SK-N-SH (cell line): ENCODE results near the gene TSHZ2. TPM values are rescaled to one million over a fixed set of nuclear protein-coding genes. Genes with fewer than 3 reads are reported as not detected.
A peak's percentile ranks its signal among the peaks of the same experiment; 100 is the strongest.

Source experiments
- CTCF ChIA-PET: fragments of 300-600, 350-600 bp; formaldehyde crosslinking; extraction: SDS; loops from one replicate; lab custom pipeline; 2021; lab: Yijun Ruan, JAX
- POLR2A ChIA-PET: fragments of 350-600 bp; sonication (Branson Sonifier 250); formaldehyde crosslinking; extraction: SDS; loops from one replicate; lab custom pipeline; 2020; ENCODE audit warnings: antibody characterized with exemption, inconsistent platforms; lab: Yijun Ruan, JAX
- DNase-seq: peaks from one replicate; pipeline ENCODE4 v3.0.0; 2012
- H2AFZ ChIP-seq: fragments of 200-600 bp; sonication (generic); 2 replicates; pipeline ENCODE4 v1.8.1; 2016; ENCODE audit warnings: antibody characterized with exemption, mild to moderate bottlenecking, low read depth
- H3F3A ChIP-seq: fragments of 200-600 bp; sonication (generic); replicated peaks from 2 replicates; pipeline ENCODE3; 2016; ENCODE audit warnings: antibody characterized with exemption, mild to moderate bottlenecking; ENCODE audit not compliant: insufficient read depth
- H3K27ac ChIP-seq, 2 experiments: fragments of 200-500 bp in 1 of 2; fragments of 200-600 bp in 1 of 2; sonication (Bioruptor generic) in 1 of 2; sonication (generic), shearing (Covaris generic) in 1 of 2; 2 replicates each; pipeline versions ENCODE4 v1.5.1 to v1.6.1; 2014 to 2016; ENCODE audit warnings: low read depth in 2 of 2, inconsistent platforms in 1 of 2, low read length in 1 of 2, mild to moderate bottlenecking in 1 of 2, mixed read lengths in 1 of 2
- H3K27me3 ChIP-seq: fragments of 200-600 bp; sonication (generic), shearing (Covaris generic); 2 replicates; pipeline ENCODE4 v1.6.1; 2016; ENCODE audit warnings: mixed run types; ENCODE audit not compliant: insufficient read depth
- H3K36me3 ChIP-seq, 2 experiments: fragments of 200-500 bp in 1 of 2; fragments of 200-600 bp in 1 of 2; sonication (Bioruptor generic) in 1 of 2; sonication (generic) in 1 of 2; replicated peaks in 1 of 2; 2 replicates each; pipeline versions ENCODE3 to v1.5.1; 2014 to 2016; ENCODE audit warnings: low read length in 1 of 2, mild to moderate bottlenecking in 1 of 2; ENCODE audit not compliant: insufficient read depth in 2 of 2, control insufficient read depth in 1 of 2
- H3K4me1 ChIP-seq, 2 experiments: fragments of 200-500 bp in 1 of 2; fragments of 200-600 bp in 1 of 2; sonication (Bioruptor generic) in 1 of 2; sonication (generic), shearing (Covaris generic) in 1 of 2; 2 replicates each; pipeline versions ENCODE4 v1.5.1 to v1.6.1; 2014 to 2016; ENCODE audit warnings: low read depth in 1 of 2, low read length in 1 of 2, mixed run types in 1 of 2; ENCODE audit not compliant: insufficient read depth in 2 of 2, control insufficient read depth in 1 of 2
- H3K4me2 ChIP-seq: fragments of 200-600 bp; sonication (generic), shearing (Covaris generic); 2 replicates; pipeline ENCODE4 v1.6.1; 2017; ENCODE audit warnings: mixed run types
- H3K4me3 ChIP-seq, 2 experiments: fragments of 200-500 bp in 1 of 2; fragments of 200-600 bp in 1 of 2; sonication (Bioruptor generic) in 1 of 2; sonication (generic), shearing (Covaris generic) in 1 of 2; 2 replicates each; pipeline versions ENCODE4 v1.5.1 to v1.8.1; 2014 to 2016; ENCODE audit warnings: low read depth in 2 of 2, inconsistent platforms in 1 of 2, low read length in 1 of 2, mild to moderate bottlenecking in 1 of 2, mixed read lengths in 1 of 2, moderate library complexity in 1 of 2
- H3K79me2 ChIP-seq: fragments of 200-600 bp; sonication (generic); 2 replicates; pipeline ENCODE4 v1.8.1; 2017; ENCODE audit warnings: mild to moderate bottlenecking; ENCODE audit not compliant: insufficient read depth
- H3K9ac ChIP-seq: fragments of 200-600 bp; sonication (generic); 2 replicates; pipeline ENCODE4 v1.6.1; 2017; ENCODE audit warnings: mixed run types
- H3K9me2 ChIP-seq: fragments of 200-600 bp; sonication (generic); 2 replicates; pipeline ENCODE4 v1.6.1; 2017; ENCODE audit warnings: mixed run types
- H3K9me3 ChIP-seq: fragments of 200-600 bp; sonication (generic); 2 replicates; pipeline ENCODE4 v1.6.1; 2017; ENCODE audit warnings: mixed run types, mild to moderate bottlenecking, moderate library complexity
- H4K20me1 ChIP-seq: fragments of 200-600 bp; sonication (generic); 2 replicates; pipeline ENCODE4 v1.6.1; 2017; ENCODE audit warnings: mild to moderate bottlenecking, mixed run types; ENCODE audit not compliant: insufficient read depth
- CHD2 ChIP-seq: fragments of 150-350 bp; IDR thresholded peaks from 2 replicates; pipeline ENCODE4 v1.6.1; 2018; ENCODE audit warnings: low read length; ENCODE audit not compliant: partially characterized antibody
- EP300 ChIP-seq, 2 experiments: IDR thresholded peaks; 2 replicates each; pipeline versions ENCODE4 v1.4.0 to v1.6.1; 2012; ENCODE audit warnings: borderline replicate concordance in 1 of 2, low read depth in 1 of 2, low read length in 1 of 2
- EZH2phosphoT487 ChIP-seq: fragments of 200-600 bp; sonication (generic); IDR thresholded peaks from 2 replicates; pipeline ENCODE4 v1.6.1; 2017; ENCODE audit warnings: low read depth, mixed run types, mild to moderate bottlenecking, antibody characterized with exemption, moderate library complexity, borderline replicate concordance
- FOSL2 ChIP-seq: IDR thresholded peaks from 2 replicates; pipeline ENCODE4 v1.4.0; 2012; ENCODE audit warnings: low read depth, mild to moderate bottlenecking, moderate library complexity, borderline replicate concordance
- GATA2 ChIP-seq: sonication (generic); formaldehyde crosslinking; IDR thresholded peaks from 2 replicates; pipeline ENCODE4 v1.5.0; 2020; ENCODE audit warnings: mild to moderate bottlenecking, missing genetic modification reagents
- MXI1 ChIP-seq: IDR thresholded peaks from 2 replicates; pipeline ENCODE4 v1.6.1; 2012; ENCODE audit warnings: mild to moderate bottlenecking, low read depth, low read length, improper control_type of control experiment
- RCOR1 ChIP-seq: fragments of 150-350 bp; IDR thresholded peaks from 2 replicates; pipeline ENCODE4 v1.6.1; 2017; ENCODE audit warnings: antibody characterized with exemption, low read length
- RFX5 ChIP-seq: IDR thresholded peaks from 2 replicates; pipeline ENCODE4 v1.6.1; 2012; ENCODE audit warnings: mild to moderate bottlenecking, improper control_type of control experiment, low read length
- TCF12 ChIP-seq: IDR thresholded peaks from 2 replicates; pipeline ENCODE4 v1.4.0; 2012
- WGBS: methylation state at CpG from one replicate; pipeline ENCODE4 v1.1.6; 2017; ENCODE audit warnings: low lambda C conversion rate; 5-methylcytosine and 5-hydroxymethylcytosine counted together
- polyA plus RNA-seq, 3 experiments: library from polyadenylated mRNA; depleted of rRNA; stranded (reverse); fragments of >200 nt; gene quantifications; 2 replicates each; pipeline ENCODE4 v1.2.3, GENCODE V29; 2012

The TSHZ2 gene
- polyA plus RNA-seq, 1 of the 3 experiments (the other 2 are of a cell fraction), result 0.13 TPM

DNA sequence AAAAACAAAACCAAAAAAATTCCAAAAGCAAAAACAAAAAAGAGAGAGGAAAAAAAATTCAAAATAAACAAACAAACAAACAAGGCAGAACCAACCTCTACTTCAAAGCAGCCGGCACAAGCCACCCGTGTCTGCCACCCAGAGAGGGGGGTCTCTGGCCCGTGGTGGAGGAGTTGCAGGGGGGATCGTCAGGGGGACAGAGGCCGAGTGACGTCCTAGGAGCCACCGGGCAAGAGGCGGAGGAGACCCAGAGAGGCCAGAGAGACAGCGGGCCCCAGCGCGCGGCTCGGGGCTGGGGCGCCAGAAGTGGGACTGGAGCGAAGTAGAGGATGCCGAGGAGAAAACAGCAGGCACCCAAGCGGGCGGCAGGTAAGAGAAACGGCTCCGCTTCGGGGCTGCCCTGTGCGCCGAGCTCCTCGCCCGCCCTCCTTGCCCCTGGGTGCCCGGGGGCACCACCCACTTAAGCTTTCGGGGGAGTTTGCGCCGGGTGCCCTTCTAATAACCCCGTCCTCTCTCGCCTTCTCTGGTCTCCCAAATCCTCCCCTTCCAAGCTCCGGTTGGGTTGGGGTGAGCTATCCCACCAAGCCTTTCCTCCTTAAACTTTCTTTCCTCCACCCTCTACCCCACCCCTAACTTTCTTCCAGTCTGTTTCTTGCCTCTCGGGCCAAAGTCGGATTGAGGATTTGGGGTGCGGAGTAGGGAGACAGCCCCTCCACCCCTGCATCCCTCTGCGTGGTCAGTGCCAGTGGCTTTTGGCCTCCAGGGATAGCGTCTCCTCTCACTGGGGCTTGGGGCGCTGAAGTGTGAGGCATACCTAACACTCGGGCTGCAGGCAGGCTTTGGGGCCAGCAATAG lies 1.0 kb downstream of the TSHZ2 start (continued):
- no peak for TF ChIP-seq CHD2
- no peak for TF ChIP-seq MXI1
- TF ChIP-seq RFX5, result no peak
- no peak for TF ChIP-seq TCF12
- no peak for TF ChIP-seq GATA2
- TF ChIP-seq, all 33 proteins: peak for 0

DNA sequence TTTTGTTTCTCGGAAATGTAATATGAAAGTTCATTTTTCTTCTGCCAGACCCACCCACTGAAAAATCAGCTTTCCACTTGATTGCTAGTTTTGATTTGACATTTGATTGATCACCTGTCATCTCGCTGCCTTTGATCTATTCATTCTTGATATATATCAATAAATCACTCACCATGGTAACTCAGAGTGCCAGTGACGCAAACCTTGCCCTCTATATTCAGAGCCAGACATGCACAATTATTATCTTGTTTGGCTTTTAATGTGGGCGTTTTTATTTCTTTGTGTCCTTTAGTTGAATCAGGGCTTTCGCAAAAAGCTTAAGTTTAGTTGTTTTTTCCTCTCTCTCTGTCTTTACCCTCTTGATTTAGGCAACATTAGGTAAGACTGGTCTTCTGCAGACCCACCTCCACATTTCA lies 2.0 kb downstream of the TSHZ2 start:
- H3K27me3 ChIP-seq, result peaks cover 11% of the 10 kb centered on the region; the same call in 1 of the 2 replicates
- POLR2A ChIA-PET, result interaction anchor here (1.3 kb wide), 1 partner anchor 226 kb away, joined by 6 read pairs; no protein-coding TSS in a partner anchor

DNA sequence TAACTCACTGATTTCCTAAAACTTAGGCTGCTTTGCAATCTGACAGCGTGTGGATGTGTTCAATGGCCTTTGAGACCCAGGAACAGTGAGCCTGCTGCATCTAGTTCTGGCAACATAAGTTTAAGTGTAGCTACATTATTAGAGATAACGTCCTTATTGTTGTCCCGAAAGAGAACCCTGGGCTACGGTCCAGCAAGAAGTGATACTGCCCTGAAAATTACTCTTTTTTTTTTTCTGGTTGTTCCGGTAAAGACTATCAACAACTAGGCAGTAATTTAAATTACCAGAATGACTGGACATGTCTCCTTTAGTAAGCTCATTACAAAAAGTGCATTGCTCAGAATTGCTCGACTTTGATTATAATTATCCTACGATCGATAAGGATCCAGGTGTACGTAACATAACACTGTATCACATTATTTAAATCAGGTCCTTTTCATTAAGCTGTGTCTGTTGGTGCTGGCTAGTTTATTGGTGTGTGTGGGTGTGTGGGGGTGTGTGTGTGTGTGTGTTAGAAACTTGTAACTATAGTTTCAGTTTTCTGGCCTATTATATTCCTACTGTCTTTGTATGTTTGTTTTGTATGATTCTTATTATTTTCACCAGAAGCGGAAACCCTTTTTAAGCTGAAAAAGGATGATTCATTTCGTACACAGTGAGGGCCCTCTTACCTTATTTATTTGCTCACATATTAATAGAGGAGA lies 3.0 kb downstream of the TSHZ2 start:
- no peak overlapping the region for H3K9ac ChIP-seq
- TF ChIP-seq CHD2, result no peak
- TF ChIP-seq GATA2, result peak; percentile 30; the same call in 1 of the 2 replicates
- TF ChIP-seq EZH2phosphoT487, result no peak
- no peak for TF ChIP-seq FOSL2
- TF ChIP-seq RCOR1, result peak; percentile 15; the same call in 1 of the 2 replicates
- TF ChIP-seq EP300 (IDR thresholded peaks at IDR 0.05; ENCODE audit: borderline replicate concordance in 1 of 2, low read depth in 1 of 2, low read length in 1 of 2), result peak in 1 of 2 experiments; percentile 4; a peak in 1 of 4 replicates
- peak overlapping the region in 1 of 2 experiments; percentile 78; a peak in 2 of 4 replicates for H3K27ac ChIP-seq
- peak overlapping the region in 1 of 2 experiments; percentile 39; a peak in 2 of 4 replicates for H3K4me3 ChIP-seq
- no peaks in the 10 kb centered on the region for H3K9me3 ChIP-seq
- H2AFZ ChIP-seq, result no peak overlapping the region
- H3K9me2 ChIP-seq, result no peaks in the 10 kb centered on the region
- no peak overlapping the region for H3K4me2 ChIP-seq
- peaks cover 11% of the 10 kb centered on the region; the same call in 1 of the 2 replicates for H3K27me3 ChIP-seq
- peak; percentile 37 for DNase-seq
- H3F3A ChIP-seq, result no peaks in the 10 kb centered on the region
- POLR2A ChIA-PET, result interaction anchor here (1.3 kb wide), 1 partner anchor 308 kb away, joined by 3 read pairs; no protein-coding TSS in a partner anchor
- H4K20me1 ChIP-seq, result no peaks in the 10 kb centered on the region
- no peaks in the 10 kb centered on the region for H3K79me2 ChIP-seq
- WGBS, result 26% methylated on average over 11 of the region's 11 CpGs
- H3K36me3 ChIP-seq, result no peaks in the 10 kb centered on the region
- CTCF ChIA-PET, result interaction anchor here (0.8 to 3.9 kb wide), 7 partner anchors 15 to 664 kb away, joined by 3 to 13 read pairs (median 4); no protein-coding TSS in a partner anchor
- peaks cover 0 to 12% of the 10 kb centered on the region in 2 experiments; a peak in 3 of 4 replicates for H3K4me1 ChIP-seq

More for the DNA sequence above, 2.0 kb downstream of the TSHZ2 start:
- no peak overlapping the region for H2AFZ ChIP-seq
- H3F3A ChIP-seq, result no peaks in the 10 kb centered on the region
- H3K9me3 ChIP-seq, result no peaks in the 10 kb centered on the region
- WGBS, result 34% methylated on average over 5 of the region's 5 CpGs
- H3K36me3 ChIP-seq, result no peaks in the 10 kb centered on the region
- H3K9ac ChIP-seq, result no peak overlapping the region
- H3K79me2 ChIP-seq, result no peaks in the 10 kb centered on the region
- DNase-seq, result peak; percentile 42
- no peak overlapping the region for H3K4me2 ChIP-seq
- no peaks in the 10 kb centered on the region for H3K9me2 ChIP-seq
- TF ChIP-seq FOSL2 (no peak), EP300 (IDR thresholded peaks at IDR 0.05; ENCODE audit: borderline replicate concordance in 1 of 2, low read depth in 1 of 2, low read length in 1 of 2) (peak in 1 of 2 experiments; percentile 40; a peak in 1 of 4 replicates)
- H4K20me1 ChIP-seq, result no peaks in the 10 kb centered on the region
- peak overlapping the region in 1 of 2 experiments; percentile 39; a peak in 3 of 4 replicates for H3K4me3 ChIP-seq
- peak overlapping the region in 1 of 2 experiments; percentile 78; a peak in 1 of 4 replicates for H3K27ac ChIP-seq
- H3K4me1 ChIP-seq, result peaks cover 0 to 12% of the 10 kb centered on the region in 2 experiments; a peak in 3 of 4 replicates
- CTCF ChIA-PET, result interaction anchor here (3.9 kb wide), 1 partner anchor 14 kb away, joined by 13 read pairs; no protein-coding TSS in a partner anchor
